Measurements from ENCODE around the gene LRIG3.

- TF ChIP-seq CTCF (IDR thresholded peaks at IDR 0.05; ENCODE audit: extremely low read depth in 1 of 2, insufficient read depth in 1 of 2, low read depth in 1 of 2, low read length in 2 of 2) = no peak
- no peak for TF ChIP-seq MAX (IDR thresholded peaks at IDR 0.05; ENCODE audit: insufficient read depth, insufficient read length)
Measured at GRCh38 chr12:58841058-58841798, 79.1 kb downstream of the LRIG3 start.

Data from endothelial cell of umbilical vein (primary cell).